HepG2 (cell line): ENCODE data around the gene FAM118A. TPM values are rescaled to one million over a fixed set of nuclear protein-coding genes. Genes with fewer than 3 reads are reported as not detected.
A peak's percentile ranks its signal among the peaks of the same experiment; 100 is the strongest.

ENCODE experiments used
- ETV5 ChIP-seq: IDR thresholded peaks from 2 replicates; pipeline ENCODE4 v1.6.1; 2018; ENCODE audit warnings: missing biosample characterization, missing genetic modification reagents, inconsistent platforms, borderline replicate concordance
- GABPB1 ChIP-seq: IDR thresholded peaks from 2 replicates; pipeline ENCODE4 v1.6.1; 2016; ENCODE audit warnings: mild to moderate bottlenecking, missing genetic modification reagents, moderate library complexity, missing compliant biosample characterization
- GATAD1 ChIP-seq: IDR thresholded peaks from 2 replicates; pipeline ENCODE4 v1.6.1; 2016; ENCODE audit warnings: missing genetic modification reagents, missing compliant biosample characterization
- GZF1 ChIP-seq: sonication (generic); formaldehyde crosslinking; IDR thresholded peaks from 2 replicates; pipeline ENCODE4 v1.5.1; 2020; ENCODE audit warnings: mild to moderate bottlenecking, missing genetic modification reagents
- HMGXB3 ChIP-seq: sonication (generic); formaldehyde crosslinking; IDR thresholded peaks from 2 replicates; pipeline ENCODE4 v1.4.0; 2020; ENCODE audit warnings: missing genetic modification reagents, borderline replicate concordance
- MAFG ChIP-seq: sonication (generic); formaldehyde crosslinking; IDR thresholded peaks from 2 replicates; pipeline ENCODE4 v1.5.1; 2020; ENCODE audit warnings: mild to moderate bottlenecking, missing genetic modification reagents
- RERE ChIP-seq: IDR thresholded peaks from 2 replicates; pipeline ENCODE4 v1.6.1; 2016; ENCODE audit warnings: low read depth, missing genetic modification reagents, missing compliant biosample characterization
- SETDB1 ChIP-seq: sonication (generic); formaldehyde crosslinking; IDR thresholded peaks from 2 replicates; pipeline ENCODE4 v1.5.1; 2020; ENCODE audit warnings: missing genetic modification reagents, mild to moderate bottlenecking, borderline replicate concordance
- ZFP37 ChIP-seq: sonication (generic); formaldehyde crosslinking; IDR thresholded peaks from 2 replicates; pipeline ENCODE4 v1.4.0; 2020; ENCODE audit warnings: missing genetic modification reagents, borderline replicate concordance
- ZNF18 ChIP-seq: sonication (generic); formaldehyde crosslinking; IDR thresholded peaks from 2 replicates; pipeline ENCODE4 v1.8.0; 2022; ENCODE audit warnings: mild to moderate bottlenecking, missing genetic modification reagents; ENCODE audit not compliant: insufficient replicate concordance
- ZNF367 ChIP-seq: sonication (generic); formaldehyde crosslinking; IDR thresholded peaks from 2 replicates; pipeline ENCODE4 v1.4.0; 2020; ENCODE audit warnings: missing genetic modification reagents, borderline replicate concordance
- ZNF629 ChIP-seq: sonication (generic); formaldehyde crosslinking; conservative IDR thresholded peaks from 2 replicates; pipeline ENCODE4 v1.5.0; 2020; ENCODE audit warnings: missing genetic modification reagents
- ZNF644 ChIP-seq: IDR thresholded peaks from 2 replicates; pipeline ENCODE4 v1.6.1; 2016; ENCODE audit warnings: low read depth
- ZNF772 ChIP-seq: sonication (generic); formaldehyde crosslinking; IDR thresholded peaks from 2 replicates; pipeline ENCODE4 v1.5.0; 2020; ENCODE audit warnings: mild to moderate bottlenecking, missing genetic modification reagents
- ZNF788 ChIP-seq: sonication (generic); formaldehyde crosslinking; IDR thresholded peaks from 2 replicates; pipeline ENCODE4 v1.5.0; 2020; ENCODE audit warnings: mild to moderate bottlenecking, missing genetic modification reagents, borderline replicate concordance
- polyA plus RNA-seq, 8 experiments: library from polyadenylated mRNA; depleted of rRNA in 3 of 8; stranded (reverse) in 7 of 8; unstranded in 1 of 8; fragments of >200 nt; fragmentation: Illumina TruSeq in 4 of 8; extraction: Trizol in 4 of 8; gene quantifications; 2 replicates each; pipeline versions ENCODE4 v1.2.1 to v1.2.3, GENCODE V29; 2011 to 2016; ENCODE audit warnings: low read depth in 4 of 8, missing spikeins in 1 of 8, mixed read lengths in 1 of 8; ENCODE audit not compliant: insufficient read depth in 1 of 8
- total RNA-seq, 5 experiments: library from RNA; depleted of rRNA; stranded (reverse); fragments of >200 nt; fragmentation: Illumina TruSeq; extraction: Trizol; gene quantifications; 2 replicates each; pipeline ENCODE4 v1.2.3, GENCODE V29; 2016; ENCODE audit warnings: low read depth in 1 of 5

FAM118A gene
- total and polyA plus RNA-seq, 2 of the 13 experiments (the other 11 are each of a cell fraction or from before 2014, with no cell fraction given) = 36.7 to 48.2 TPM

- no peak for TF ChIP-seq ZNF367 (CRISPR knock-in tag)
- no peak for TF ChIP-seq HMGXB3 (CRISPR knock-in tag)
- no peak for TF ChIP-seq SETDB1 (CRISPR knock-in tag)
- no peak for TF ChIP-seq ZNF18 (CRISPR knock-in tag)
- TF ChIP-seq ZFP37 (CRISPR knock-in tag) = no peak
- TF ChIP-seq ZNF629 (CRISPR knock-in tag) = no peak
- TF ChIP-seq GABPB1 (CRISPR knock-in tag) = peak; percentile 60; the same call in 1 of the 2 replicates
- 0 out of 2 replicates have a peak, but pooled peaks have one; percentile 27 for TF ChIP-seq ZNF788 (CRISPR knock-in tag)
- no peak; the same call in 1 of the 2 replicates for TF ChIP-seq ETV5 (CRISPR knock-in tag)
- TF ChIP-seq ZNF644 (CRISPR knock-in tag) = no peak
- TF ChIP-seq GZF1 = no peak
- no peak for TF ChIP-seq GATAD1
- TF ChIP-seq RERE (CRISPR knock-in tag) = no peak
- peak; percentile 77; the same call in 1 of the 2 replicates for TF ChIP-seq ZNF772 (CRISPR knock-in tag)
- no peak for TF ChIP-seq MAFG (CRISPR knock-in tag)
These were observed 40.5 kb upstream of the FAM118A start (continued) for GRCh38 chr22:45268958-45269844.
